CD4-positive, alpha-beta T cell treated with Interleukin-4 for 4 hours (primary cell): ENCODE measurements around the gene ANO7.
"Not testable (repeated sequence)": the region's sequence is repeated elsewhere in the genome, so short reads cannot be mapped to it uniquely, and the experiment has no call there.

Experiments used
- DNase-seq: peaks from one replicate; pipeline ENCODE4 v3.0.0-alpha.2; 2020

ANO7 gene

DNA sequence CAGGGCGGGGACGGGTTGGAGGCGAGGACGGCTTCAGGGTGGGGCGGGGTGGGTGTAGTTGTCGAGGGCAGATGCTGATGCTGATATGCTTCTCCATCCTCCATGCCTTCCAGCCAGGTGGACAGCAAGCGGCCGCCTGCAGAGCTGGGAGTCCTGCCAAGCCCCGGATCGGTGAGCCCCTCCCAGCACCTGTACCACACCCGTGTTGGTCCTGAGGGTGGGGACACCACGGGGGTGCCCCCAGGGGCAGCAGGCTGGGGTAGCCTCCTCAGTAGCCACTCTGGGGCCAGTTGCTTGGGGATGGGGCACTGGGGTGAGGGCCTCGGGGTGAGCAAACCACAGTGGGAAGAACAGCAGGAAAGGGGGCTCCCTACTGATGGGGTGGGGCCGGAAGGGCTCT is 2.6 kb downstream of the ANO7 start:
- no peak for DNase-seq

DNA sequence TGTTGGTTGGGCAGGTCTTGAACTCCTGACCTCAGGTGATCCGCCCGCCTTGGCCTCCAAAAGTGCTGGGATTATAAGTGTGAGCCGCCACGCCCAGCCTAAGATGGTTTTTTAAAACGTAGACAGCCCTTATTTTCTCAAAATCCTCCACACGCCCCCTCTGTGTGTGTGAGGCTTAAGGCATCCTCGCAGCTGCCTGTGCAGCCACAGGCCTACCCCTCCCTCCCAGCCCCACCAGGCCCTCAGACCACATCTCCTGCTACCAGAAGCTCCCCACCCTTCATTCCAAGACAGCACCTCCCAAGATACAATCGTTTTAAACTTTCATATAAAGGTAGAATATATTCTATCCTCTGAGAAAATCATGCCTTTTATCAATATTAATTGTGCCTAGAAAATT is 4.8 kb downstream of the ANO7 start:
- DNase-seq: no peak

DNA sequence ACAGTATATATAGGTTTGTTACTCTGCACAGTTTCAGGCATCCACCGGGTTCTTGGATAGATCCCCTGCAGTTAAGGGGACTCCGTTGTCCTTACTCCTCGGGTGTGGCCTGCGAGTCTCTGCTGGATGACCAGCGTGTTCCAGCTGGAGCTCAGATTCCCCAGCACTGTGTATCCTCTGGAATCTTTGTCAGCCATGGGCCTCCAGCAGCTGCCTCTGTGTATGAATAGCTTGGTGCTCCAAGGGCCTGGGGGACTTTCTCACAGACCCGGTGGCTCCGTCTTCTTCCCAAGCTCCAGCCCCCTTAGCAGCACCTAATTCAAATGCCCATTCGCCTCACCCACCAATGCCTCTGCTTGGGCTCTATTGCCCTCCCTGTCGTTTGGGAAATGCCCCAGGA is 6.3 kb downstream of the ANO7 start:
- DNase-seq: no peak

DNA sequence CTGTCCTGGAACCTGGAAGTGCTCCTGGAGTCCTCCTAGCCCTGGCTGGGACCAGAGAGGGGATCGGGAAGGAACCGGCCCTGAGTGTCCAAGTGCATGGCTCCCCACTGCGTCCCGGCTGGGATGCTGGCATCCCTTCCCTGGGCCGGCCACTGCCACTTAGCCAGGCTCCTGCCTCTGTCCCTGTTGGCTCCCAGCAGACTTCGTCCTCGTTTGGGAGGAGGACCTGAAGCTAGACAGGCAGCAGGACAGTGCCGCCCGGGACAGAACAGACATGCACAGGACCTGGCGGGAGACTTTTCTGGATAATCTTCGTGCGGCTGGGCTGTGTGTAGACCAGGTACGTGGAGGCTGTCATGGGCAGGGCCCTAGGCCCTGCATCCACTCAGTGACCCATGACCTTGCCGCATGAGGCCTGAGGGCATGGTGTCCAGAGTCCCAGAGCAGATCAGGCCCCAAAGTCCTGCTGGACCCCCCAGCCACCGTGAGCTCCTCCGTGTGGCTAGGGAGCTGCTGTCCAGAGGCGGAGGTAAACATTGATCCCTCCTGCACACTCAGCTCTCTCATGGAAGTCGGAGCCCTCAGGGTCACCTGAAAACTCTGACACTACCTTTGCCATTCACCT is 7.1 kb downstream of the ANO7 start:
- DNase-seq: no peak

DNA sequence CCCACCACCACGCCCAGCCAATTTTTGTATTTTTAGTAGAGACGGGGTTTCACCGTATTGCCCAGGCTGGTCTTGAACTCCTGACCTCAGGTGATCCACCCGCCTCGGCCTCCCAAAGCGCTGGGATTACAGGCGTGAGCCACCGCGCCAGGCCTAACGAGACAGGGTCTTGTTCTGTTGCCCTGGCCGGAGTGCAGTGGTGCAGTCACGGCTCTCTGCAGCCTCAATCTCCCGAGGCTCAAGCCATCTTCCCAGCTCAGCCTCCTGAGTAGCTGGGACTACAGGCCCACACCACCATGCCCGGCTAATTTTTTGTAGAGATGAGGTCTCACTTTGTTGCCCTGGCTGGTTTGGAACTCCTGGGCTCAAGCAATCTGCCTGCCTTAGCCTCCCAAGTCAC is 8.8 kb downstream of the ANO7 start:
- DNase-seq: not testable (repeated sequence)

DNA sequence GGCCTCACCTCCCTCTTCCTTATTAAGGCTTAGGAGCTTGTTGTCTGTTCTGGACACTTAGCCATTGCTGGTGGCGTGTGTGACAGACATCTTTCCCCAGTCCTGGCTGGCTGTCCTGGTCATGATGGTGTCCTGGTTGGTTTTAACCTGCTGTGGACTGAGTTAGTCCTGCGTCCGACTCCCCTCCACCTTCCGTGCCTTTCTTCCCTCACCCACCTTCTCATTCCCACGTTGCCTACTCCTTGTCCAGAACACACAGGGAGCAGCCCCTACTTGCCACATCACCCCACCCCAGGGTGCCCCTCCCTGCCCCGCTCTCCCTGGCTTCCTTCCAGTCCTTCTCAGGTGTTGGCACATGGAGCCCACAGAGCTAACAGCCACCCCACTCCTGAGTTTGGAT is 9.5 kb downstream of the ANO7 start:
- DNase-seq: no peak

DNA sequence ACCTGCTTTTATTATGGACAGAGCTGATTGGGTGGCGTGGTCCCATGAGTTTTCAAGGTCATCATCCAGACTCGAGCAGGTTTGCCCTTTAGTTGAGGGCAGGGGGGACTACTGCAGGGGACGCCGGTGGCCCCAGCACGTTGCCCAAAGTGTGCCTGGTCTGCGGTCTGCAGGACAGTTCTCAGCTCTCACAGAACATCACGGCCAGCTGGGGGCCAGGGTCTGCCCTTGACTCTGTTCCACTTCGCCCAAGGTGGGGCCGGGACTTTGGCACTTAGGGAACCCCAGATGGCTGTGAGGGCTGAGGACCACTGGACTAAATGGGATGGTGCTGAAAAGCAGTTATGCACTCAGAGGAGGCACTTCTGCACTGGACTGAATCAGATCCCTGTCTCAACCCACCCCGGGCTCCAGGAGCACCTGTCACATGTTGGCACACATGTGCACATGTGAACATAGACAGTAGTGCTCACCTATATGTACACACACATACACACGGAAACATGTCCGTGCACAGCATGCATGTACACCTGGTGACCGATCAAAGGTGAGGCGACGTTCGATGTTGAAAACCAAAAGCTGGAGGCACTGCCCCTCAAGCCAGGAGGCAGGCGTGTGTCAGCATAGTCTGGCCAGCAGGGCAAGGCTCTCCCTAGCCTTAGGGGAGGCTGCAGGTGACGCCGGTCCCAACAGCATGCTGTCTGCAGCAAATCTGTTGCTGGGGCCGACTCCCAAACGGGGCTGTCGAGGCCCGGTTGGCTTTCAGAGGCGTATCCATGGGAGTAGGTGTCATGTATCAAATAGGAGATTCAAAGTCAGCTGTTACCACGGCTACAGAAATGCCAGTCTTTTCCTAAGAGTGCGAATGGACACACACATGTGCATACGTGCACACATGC is 10.2 kb downstream of the ANO7 start:
- no peak for DNase-seq

DNA sequence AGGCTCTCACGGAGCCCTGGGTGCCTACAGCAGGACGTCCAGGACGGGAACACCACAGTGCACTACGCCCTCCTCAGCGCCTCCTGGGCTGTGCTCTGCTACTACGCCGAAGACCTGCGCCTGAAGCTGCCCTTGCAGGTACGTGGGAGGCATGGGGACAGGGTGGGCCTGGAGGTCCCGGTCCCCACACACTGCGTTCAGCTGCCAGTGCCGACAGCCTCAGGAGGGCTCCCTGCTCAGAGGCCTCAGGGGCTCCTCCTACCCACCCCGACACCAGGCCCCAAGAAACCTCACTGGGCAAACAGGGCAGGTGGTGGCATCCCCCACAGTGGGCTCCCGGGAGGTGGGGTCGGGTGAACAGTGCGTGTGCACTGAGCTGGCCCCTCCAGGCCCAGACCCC is 10.8 kb downstream of the ANO7 start:
- no peak for DNase-seq

DNA sequence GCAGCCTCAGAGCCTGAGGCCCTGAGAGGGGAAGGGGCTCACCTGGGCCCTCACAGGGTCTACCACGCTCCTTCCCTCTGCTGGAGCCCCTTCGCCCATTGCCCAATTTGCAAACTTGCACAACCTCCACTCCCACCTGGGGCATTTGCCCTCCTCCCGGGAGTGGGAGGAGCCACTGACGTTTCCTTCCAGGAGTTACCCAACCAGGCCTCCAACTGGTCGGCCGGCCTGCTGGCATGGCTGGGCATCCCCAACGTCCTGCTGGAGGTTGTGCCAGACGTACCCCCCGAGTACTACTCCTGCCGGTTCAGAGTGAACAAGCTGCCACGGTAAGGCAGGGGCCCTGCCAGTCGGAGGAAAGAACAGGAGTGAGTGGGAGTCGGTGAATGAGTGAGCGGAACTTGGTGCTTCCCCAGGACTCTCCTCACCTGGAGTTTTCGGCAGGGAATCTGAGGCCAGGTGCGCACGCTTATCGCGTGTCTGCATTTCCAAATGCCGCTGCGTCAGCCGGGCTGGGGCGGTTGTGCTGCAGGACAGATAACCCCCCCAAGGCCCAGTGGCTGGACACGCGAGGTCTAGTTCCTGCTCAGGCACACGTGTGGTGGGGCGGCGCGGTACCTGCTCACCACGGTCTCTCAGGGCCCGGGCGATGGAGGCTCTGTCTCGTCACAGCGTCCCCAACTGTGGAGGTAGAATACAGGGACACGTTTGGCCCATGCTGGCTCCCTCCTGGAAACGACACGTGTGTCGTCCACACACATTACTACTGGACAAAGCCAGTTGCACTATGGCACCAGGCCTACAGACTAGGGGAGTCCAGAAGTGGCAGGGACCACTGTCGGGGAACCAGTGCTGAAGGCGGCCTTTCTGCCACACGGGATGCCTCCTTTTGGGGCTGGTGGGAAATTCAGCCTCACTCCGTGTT is 11.7 kb downstream of the ANO7 start:
- no peak for DNase-seq

DNA sequence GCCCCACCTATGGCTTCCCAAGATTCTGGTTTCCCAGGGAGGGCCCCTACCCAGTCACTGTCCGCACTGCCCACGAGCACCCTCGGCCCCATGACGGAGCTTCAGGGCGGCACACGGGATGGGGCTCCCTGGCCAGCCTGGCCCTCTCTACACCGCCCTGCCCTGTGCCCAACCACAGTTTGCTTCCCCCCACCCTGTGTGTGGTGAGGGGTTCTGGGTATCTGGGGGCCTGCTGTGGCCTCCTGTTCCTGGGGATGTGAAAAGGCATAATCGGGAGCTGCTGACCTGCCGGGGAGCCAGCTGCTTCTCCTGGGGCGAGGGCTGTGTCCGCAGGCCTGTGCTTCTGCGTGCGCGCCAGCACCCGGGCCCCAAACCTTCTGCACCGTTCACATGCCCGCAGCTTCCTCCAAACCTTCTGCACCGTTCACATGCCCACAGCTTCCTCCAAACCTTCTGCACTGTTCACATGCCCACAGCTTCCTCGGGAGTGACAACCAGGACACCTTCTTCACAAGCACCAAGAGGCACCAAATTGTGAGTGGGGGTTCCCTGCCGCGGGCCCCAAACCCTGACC is 12.4 kb downstream of the ANO7 start:
- no peak for DNase-seq

DNA sequence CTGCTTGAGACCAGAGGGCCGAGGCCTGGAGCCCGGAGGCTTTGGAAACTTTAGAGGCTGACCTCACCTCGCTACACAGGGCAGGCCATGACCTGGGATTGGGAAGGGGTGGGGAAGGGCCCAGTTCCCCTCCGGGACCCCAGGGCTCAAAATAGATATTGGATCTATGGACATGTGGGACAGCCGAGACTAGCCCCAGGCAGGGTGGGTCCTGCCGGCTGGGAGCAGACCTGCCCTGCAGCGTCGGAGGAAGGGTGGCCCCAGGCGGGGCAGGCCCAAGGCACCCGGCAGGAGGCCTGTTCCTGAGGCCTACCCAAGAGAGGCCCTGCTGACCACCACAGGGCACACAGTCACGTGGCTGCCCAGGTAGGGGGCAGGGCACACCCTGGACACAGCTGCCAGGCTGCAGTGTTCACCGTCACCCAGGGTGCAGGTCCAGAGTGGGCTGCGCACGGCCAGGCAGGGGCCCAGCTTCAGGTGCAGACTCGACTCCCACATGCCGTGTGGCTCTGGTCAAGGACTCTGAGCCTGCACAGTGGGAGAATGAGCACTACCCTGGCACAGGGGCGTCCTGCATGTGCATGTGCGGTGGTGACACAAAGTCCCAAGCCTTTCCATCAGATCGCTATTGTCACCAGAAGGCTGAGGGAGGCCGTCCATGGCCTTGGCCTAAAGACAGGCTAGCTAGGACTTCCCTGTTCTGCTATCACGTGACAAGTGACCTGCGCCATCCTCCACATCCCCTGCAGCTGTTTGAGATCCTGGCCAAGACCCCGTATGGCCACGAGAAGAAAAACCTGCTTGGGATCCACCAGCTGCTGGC is 13.2 kb downstream of the ANO7 start:
- DNase-seq: no peak

DNA sequence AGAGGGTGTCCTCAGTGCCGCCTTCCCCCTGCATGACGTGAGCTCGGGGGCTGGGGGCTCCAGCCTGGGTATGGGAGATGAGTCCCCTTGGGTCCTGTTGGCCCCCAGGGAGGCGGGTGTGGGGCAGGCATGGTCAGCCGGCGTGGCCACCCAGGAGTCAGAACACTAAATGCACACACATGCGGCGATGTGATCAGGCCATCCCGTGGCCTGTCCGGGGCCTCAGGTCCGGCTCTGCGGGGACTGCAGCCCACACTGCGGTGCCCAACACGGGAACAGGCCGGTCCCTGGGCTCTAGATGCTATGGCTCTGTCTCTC is 13.8 kb downstream of the ANO7 start:
- no peak for DNase-seq

DNA sequence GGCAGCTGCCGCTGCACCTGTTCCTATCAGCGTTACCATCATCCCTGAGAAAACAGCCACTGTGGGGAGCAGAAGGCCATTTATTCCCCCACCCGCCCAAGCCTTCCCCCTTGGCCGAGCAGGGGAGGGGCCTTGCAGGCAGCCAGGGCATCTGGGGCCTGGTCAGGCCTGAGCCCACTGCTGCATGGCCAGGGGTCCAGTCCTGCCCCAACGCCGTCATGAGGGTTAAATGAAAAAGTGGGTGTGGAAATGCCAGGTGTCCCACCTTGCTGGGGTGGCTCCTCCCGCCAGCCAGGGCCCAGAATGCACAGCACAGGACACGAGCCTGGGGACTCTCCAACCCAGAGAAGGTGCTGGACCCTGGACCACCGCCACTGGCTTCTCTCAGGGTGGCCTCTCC is 14.2 kb downstream of the ANO7 start:
- no peak for DNase-seq

DNA sequence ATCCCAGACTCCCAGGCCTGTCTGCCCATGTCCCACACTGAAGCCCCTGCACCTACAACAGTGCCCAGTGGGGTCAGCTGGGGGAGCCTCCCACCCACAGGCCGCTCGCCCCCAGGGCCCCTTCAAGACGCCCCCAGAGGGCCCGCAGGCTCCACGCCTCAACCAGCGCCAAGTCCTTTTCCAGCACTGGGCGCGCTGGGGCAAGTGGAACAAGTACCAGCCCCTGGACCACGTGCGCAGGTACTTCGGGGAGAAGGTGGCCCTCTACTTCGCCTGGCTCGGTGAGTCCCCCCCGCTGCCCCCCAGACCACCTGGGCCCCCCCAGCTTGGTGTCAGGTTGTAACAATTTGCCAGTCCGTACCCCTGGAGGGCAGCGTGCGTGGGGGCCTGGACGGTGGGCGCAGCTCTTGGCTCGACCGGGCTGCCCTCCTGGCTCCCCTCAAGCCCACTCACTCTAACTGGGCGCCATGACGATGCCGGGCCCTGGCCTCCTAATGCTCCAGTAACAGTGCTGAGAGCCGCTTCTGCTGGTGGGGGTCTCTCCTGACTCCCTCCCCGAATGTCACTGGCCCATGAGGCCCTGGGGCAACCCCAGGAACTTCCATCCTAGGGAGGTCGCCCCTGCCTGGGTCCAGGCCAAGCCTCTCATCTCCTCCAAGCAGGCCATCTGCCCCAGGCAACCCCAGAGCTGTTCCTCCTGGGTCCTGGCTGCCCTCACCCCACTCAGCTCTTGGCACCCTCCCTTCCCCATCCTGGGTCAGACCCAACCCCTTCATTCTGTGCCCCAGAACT is 14.9 kb downstream of the ANO7 start:
- no peak for DNase-seq

DNA sequence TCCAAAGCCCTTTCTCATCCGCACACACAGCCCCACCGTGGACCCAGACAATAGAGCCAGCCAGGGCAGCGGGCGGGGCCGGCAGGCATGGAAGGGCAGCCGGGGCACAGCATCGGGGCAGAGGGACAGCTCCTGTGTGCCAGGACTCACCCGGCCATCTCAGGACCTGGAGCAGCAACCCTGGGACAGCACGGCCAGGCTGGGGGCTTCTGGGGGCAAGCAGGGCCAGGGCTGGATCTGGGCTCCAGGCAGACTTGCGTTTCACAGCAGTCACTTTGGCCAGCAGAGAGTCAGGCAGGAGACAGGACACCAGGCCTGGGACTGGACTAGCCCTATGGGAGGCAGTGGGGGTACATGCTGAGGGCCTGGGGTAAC is 15.5 kb downstream of the ANO7 start:
- no peak for DNase-seq

DNA sequence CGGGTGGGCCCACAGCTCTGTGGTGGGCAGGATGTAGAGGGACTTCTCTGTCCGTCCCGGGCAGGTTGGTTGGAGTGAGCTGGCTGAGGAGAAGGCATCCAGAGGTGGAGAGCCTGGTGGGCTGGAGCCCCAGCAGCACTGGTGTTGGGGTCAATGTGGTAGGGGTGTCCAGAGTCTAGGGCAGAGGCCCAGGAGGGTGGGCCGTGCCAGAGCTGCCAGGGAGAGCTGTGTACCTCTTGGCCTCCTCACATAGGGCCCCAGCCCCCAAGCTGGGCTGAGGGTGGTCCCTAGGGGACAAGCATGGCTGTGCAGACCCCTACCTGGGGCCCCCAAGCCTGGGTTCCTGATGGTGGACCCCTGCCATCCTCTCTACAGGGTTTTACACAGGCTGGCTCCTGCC is 16.0 kb downstream of the ANO7 start:
- DNase-seq: no peak

DNA sequence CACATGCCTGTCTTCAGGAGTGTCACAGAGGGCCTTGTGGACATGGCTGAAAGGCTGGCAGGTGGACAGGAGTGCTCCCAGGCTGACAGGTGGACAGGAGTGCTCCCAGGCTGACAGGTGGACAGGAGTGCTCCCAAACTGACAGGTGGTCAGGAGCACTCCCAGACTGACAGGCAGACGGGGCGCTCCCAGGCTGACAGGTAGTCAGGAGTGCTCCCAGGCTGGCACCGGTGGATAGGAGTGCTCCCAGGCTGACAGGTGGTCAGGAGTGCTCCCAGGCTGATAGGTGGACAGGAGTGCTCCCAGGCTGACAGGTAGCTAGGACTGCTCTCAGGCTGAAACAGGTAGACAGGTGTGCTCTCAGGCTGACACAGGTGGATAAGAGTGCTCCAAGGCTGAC is 16.6 kb downstream of the ANO7 start:
- no peak for DNase-seq

DNA sequence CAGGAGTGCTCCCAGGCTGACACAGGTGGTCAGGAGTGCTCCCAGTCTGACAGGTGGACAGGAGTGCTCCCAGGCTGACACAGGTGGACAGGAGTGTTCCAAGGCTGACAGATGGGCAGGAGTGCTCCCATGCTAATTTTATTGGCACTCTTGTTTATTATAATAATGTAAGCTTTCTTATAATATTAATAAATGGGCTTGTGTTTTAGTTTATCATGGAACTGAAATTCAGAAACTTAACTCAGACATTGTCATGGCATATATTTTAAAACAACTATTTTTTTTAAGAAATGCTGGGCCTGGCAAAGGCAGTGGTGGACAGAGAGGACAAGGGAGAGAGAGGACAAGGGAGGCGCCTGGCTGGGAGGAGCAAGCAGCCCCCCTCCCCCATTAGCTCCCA is 18.7 kb downstream of the ANO7 start:
- no peak for DNase-seq

DNA sequence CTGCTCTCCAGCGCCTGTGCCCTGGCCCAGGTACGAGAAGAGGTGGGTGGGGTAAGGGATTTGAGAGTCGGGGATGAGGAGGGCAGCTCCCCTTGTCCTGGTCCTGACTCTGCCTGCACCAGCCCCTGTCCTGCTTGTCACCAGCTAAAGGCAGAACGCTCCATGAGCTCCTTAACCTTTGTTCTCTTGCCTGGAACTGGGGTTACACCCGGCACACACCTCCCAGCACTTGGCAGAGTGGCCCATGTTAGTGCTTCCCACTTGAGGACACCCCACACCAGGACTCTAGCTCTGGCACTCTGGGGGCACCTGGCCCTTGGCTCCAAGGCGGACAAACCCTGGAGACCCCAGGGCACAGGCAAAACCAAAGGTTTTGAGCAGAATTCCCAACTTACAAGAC is 19.2 kb downstream of the ANO7 start:
- no peak for DNase-seq

DNA sequence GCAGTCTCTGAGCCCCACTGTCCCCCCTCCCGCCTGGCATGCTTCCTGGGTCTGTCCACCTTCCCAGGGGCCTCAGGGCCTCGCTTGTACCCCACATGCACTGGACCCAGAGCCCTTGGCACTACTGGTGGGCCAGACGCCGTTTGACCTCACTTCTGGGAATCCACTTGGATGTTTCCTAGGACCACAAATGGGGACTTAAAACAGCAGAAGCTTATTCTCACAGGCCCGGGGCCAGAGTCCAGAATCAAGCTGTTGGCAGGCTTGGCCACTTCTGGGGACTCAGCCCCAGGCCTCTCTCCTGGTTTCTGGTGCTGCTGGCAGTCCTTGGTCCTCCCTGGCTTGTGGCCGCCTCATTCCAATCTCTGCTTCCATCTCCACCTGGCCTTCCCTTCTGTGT is 19.6 kb downstream of the ANO7 start:
- no peak for DNase-seq

DNA sequence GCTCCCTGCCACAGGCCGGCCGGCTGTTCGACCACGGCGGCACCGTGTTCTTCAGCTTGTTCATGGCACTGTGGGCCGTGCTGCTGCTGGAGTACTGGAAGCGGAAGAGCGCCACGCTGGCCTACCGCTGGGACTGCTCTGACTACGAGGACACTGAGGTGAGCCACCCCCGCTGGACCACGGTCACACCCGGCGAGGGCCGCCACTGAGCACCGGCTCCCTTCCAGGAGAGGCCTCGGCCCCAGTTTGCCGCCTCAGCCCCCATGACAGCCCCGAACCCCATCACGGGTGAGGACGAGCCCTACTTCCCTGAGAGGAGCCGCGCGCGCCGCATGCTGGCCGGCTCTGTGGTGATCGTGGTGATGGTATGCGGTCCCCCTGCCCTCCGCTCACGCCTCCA is 20.8 kb downstream of the ANO7 start:
- DNase-seq: no peak

DNA sequence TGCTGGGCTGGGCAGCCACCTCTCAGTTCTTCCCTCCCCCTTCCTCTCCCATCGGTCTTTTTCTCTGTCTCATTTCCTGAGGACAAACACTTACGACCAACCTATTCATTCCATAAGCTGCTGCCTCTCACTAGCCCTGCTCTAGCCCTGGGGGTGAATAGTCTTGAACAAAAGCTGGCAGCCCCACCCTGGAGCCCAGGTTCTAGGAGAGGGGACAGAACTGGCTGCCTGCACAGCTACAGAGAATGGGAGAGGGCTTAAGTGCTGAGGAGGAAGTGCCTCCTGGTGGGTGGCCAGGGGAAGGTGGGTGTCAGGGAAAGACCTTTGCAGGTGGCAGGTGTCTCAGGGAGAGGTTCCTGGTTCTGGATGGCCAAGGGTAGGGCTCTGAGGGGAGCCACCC is 22.8 kb downstream of the ANO7 start:
- no peak for DNase-seq
